SH-SY5Y (cell line): Measurements from ENCODE around the gene OR8G1.

Experiments used
- GATA2 ChIP-seq: IDR thresholded peaks from 2 replicates; pipeline ENCODE4 v1.6.1; 2011; ENCODE audit warnings: mild to moderate bottlenecking, low read depth, low read length
- GATA3 ChIP-seq: IDR thresholded peaks from 2 replicates; pipeline ENCODE4 v1.6.1; 2011; ENCODE audit warnings: low read depth, mild to moderate bottlenecking, low read length, moderate library complexity

GRCh38 chr11:124194293-124195188 is 46.4 kb upstream of the OR8G1 start:
- TF ChIP-seq GATA3 (no peak), GATA2 (no peak)
